OCI-LY7 (cell line): ENCODE data around the gene ATP2A1. TPM values are rescaled to one million over a fixed set of nuclear protein-coding genes. Genes with fewer than 3 reads are reported as not detected.
"Not testable (repeated sequence)": the region's sequence is repeated elsewhere in the genome, so short reads cannot be mapped to it uniquely, and the experiment has no call there.

ENCODE experiments used
- BruUV-seq: library from RNA; stranded (reverse); fragments of 400-500 nt; replicated peaks from 2 replicates; lab custom pipeline; 2021; lab: Mats Ljungman, UMichigan
- CTCF ChIA-PET: fragments of 300-600 bp; sonication (Branson Sonifier 250); formaldehyde crosslinking; loops from one replicate; lab custom pipeline; 2022; ENCODE audit warnings: antibody characterized with exemption; ENCODE audit not compliant: unreplicated experiment; lab: Charles Lee
- POLR2A ChIA-PET: fragments of 300-600 bp; sonication (Branson Sonifier 250); formaldehyde crosslinking; loops from one replicate; lab custom pipeline; 2022; ENCODE audit warnings: antibody characterized with exemption; lab: Charles Lee
- DNase-seq: peaks from one replicate; pipeline ENCODE4 v3.0.0-alpha.2; 2015; ENCODE audit warnings: low spot score
- H2AFZ ChIP-seq: fragments of 200-600 bp; sonication (generic), shearing (Covaris generic); 2 replicates; pipeline ENCODE4 v1.6.1; 2014; ENCODE audit warnings: mild to moderate bottlenecking, antibody characterized with exemption, low read length, moderate library complexity
- H3K27ac ChIP-seq: fragments of 200-600 bp; sonication (generic); 2 replicates; pipeline ENCODE4 v1.5.1; 2014; ENCODE audit warnings: mixed run types, low read depth, mild to moderate bottlenecking, moderate library complexity, low read length, inconsistent platforms; ENCODE audit not compliant: poor library complexity, severe bottlenecking
- H3K36me3 ChIP-seq: fragments of 200-600 bp; sonication (generic); 2 replicates; pipeline ENCODE4 v1.6.1; 2014; ENCODE audit warnings: mild to moderate bottlenecking, antibody characterized with exemption, low read length, moderate library complexity, mixed read lengths; ENCODE audit not compliant: insufficient read depth
- H3K4me1 ChIP-seq: fragments of 200-600 bp; sonication (generic); 2 replicates; pipeline ENCODE4 v1.5.1; 2014; ENCODE audit warnings: mild to moderate bottlenecking, low read length; ENCODE audit not compliant: insufficient read depth, poor library complexity, severe bottlenecking
- H3K4me2 ChIP-seq: fragments of 200-600 bp; sonication (generic); 2 replicates; pipeline ENCODE4 v1.6.1; 2014; ENCODE audit warnings: mild to moderate bottlenecking, low read length
- H3K4me3 ChIP-seq: fragments of 200-600 bp; sonication (generic); 2 replicates; pipeline ENCODE4 v1.5.1; 2014; ENCODE audit warnings: mild to moderate bottlenecking, low read depth, low read length; ENCODE audit not compliant: poor library complexity, severe bottlenecking
- H3K79me2 ChIP-seq: fragments of 200-600 bp; sonication (generic); 2 replicates; pipeline ENCODE4 v1.6.1; 2016; ENCODE audit warnings: low read depth, mild to moderate bottlenecking, low read length, moderate library complexity, mixed read lengths; ENCODE audit not compliant: insufficient read depth
- H3K9me2 ChIP-seq: fragments of 200-600 bp; sonication (generic); 2 replicates; pipeline ENCODE4 v1.6.1; 2016; ENCODE audit warnings: mild to moderate bottlenecking, low read length, mixed read lengths; ENCODE audit not compliant: insufficient read depth
- H3K9me3 ChIP-seq: fragments of 200-600 bp; sonication (generic); 2 replicates; pipeline ENCODE4 v1.6.1; 2014; ENCODE audit warnings: mild to moderate bottlenecking, mixed run types, low read length, mixed read lengths
- H4K20me1 ChIP-seq: fragments of 200-600 bp; sonication (generic); 2 replicates; pipeline ENCODE4 v1.6.1; 2014; ENCODE audit warnings: mild to moderate bottlenecking, antibody characterized with exemption, low read length, moderate library complexity, mixed read lengths; ENCODE audit not compliant: insufficient read depth
- CTCF ChIP-seq: fragments of 200-600 bp; sonication (generic); conservative IDR thresholded peaks from 2 replicates; pipeline ENCODE4 v1.5.1; 2014; ENCODE audit warnings: mild to moderate bottlenecking, antibody characterized with exemption, low read length, moderate library complexity, mixed read lengths
- EZH2phosphoT487 ChIP-seq: fragments of 200-600 bp; sonication (generic); IDR thresholded peaks from 2 replicates; pipeline ENCODE4 v1.6.1; 2018; ENCODE audit warnings: low read depth, borderline replicate concordance, mild to moderate bottlenecking, mixed run types, antibody characterized with exemption, low read length, moderate library complexity, mixed read lengths
- intact Hi-C: fragments of 100-400 bp; cut with micrococcal nuclease; formaldehyde crosslinking; loops from one replicate; pipeline ENCODE4 v1.10.0; 2022; ENCODE audit not compliant: unreplicated experiment
- total RNA-seq, 2 experiments: library from RNA; depleted of rRNA in 1 of 2; stranded (reverse); fragments of >200 nt in 1 of 2; shearing (Covaris generic) in 1 of 2; gene quantifications; 2 replicates each; pipeline ENCODE4 v1.2.3, GENCODE V29; 2014 to 2022

The ATP2A1 gene
- total RNA-seq, 2 experiments from 2014 or later = 5.0 TPM

- BruUV-seq = no TSS peak
- H3K36me3 ChIP-seq = peaks cover 63% of the 10 kb centered on the region
- no peak overlapping the region for H3K4me3 ChIP-seq
- H3K79me2 ChIP-seq = peaks cover 23% of the 10 kb centered on the region; the same call in 1 of the 2 replicates
- intact Hi-C loops = no loop called here
- no peaks in the 10 kb centered on the region for H3K9me2 ChIP-seq
- no peak overlapping the region for H2AFZ ChIP-seq
- TF ChIP-seq CTCF (no peak), EZH2phosphoT487 (no peak)
- H3K9me3 ChIP-seq = no peaks in the 10 kb centered on the region
- ChIA-PET POLR2A (interaction anchor here (0.5 to 1.1 kb wide), 8 partner anchors 8 to 83 kb away, joined by 3 to 13 read pairs (median 4); no protein-coding TSS in a partner anchor), CTCF (interaction anchor here (0.9 to 1.5 kb wide), 4 partner anchors 8 to 58 kb away, joined by 3 to 8 read pairs (median 4); no protein-coding TSS in a partner anchor)
- H4K20me1 ChIP-seq = no peaks in the 10 kb centered on the region
- no peak overlapping the region for H3K27ac ChIP-seq
- no peak for DNase-seq
- H3K4me2 ChIP-seq = no peak overlapping the region
- H3K4me1 ChIP-seq = peaks cover 38% of the 10 kb centered on the region
Observed at GRCh38 chr16:28936784-28937155, 58.5 kb downstream of the ATP2A1 start.

- Histone ChIP-seq H3K4me1 (peaks cover 32% of the 10 kb centered on the region), H3K27ac (no peak overlapping the region), H3K4me3 (no peak overlapping the region), H4K20me1 (no peaks in the 10 kb centered on the region), H3K9me2 (no peaks in the 10 kb centered on the region), H3K79me2 (peaks cover 18% of the 10 kb centered on the region; the same call in 1 of the 2 replicates), H3K4me2 (no peak overlapping the region), H3K36me3 (peaks cover 63% of the 10 kb centered on the region), H2AFZ (no peak overlapping the region), H3K9me3 (no peaks in the 10 kb centered on the region)
- TF ChIP-seq EZH2phosphoT487 (no peak), CTCF (no peak)
- ChIA-PET CTCF (no interaction called here), POLR2A (interaction anchor here (1.0 kb wide), 1 partner anchor 8 kb away, joined by 13 read pairs; no protein-coding TSS in a partner anchor)
- intact Hi-C loops = no loop called here
- DNase-seq = no peak
- no TSS peak for BruUV-seq
Observed at GRCh38 chr16:28937222-28937876, 59.1 kb downstream of the ATP2A1 start.

- Histone ChIP-seq H3K36me3 (peaks cover 58% of the 10 kb centered on the region), H3K79me2 (peaks cover 6% of the 10 kb centered on the region; the same call in 1 of the 2 replicates), H3K9me2 (no peaks in the 10 kb centered on the region), H4K20me1 (no peaks in the 10 kb centered on the region), H3K4me3 (no peak overlapping the region), H3K4me1 (peaks cover 20% of the 10 kb centered on the region), H2AFZ (no peak overlapping the region), H3K9me3 (no peaks in the 10 kb centered on the region), H3K27ac (no peak overlapping the region), H3K4me2 (no peak overlapping the region)
- no TSS peak for BruUV-seq
- TF ChIP-seq EZH2phosphoT487 (no peak), CTCF (no peak)
- POLR2A ChIA-PET = no interaction called here
- CTCF ChIA-PET = no interaction called here
- DNase-seq = no peak
- intact Hi-C loops = no loop called here
Observed at GRCh38 chr16:28938721-28939120, 60.4 kb downstream of the ATP2A1 start.

GRCh38 chr16:28939825-28940224 lies 61.5 kb downstream of the ATP2A1 start:
- intact Hi-C loops, H3K79me2 ChIP-seq: not testable (repeated sequence)

More at GRCh38 chr16:28939825-28940224, 61.5 kb downstream of the ATP2A1 start:
- DNase-seq, H3K9me3 ChIP-seq, H3K4me3 ChIP-seq, H3K4me2 ChIP-seq, H3K9me2 ChIP-seq, H4K20me1 ChIP-seq, H3K27ac ChIP-seq, BruUV-seq, CTCF ChIA-PET, H2AFZ ChIP-seq: not testable (repeated sequence)
- POLR2A ChIA-PET = interaction anchor here (0.6 kb wide), 1 partner anchor 28 kb away, joined by 5 read pairs; no protein-coding TSS in a partner anchor
- peaks cover 48% of the 10 kb centered on the region for H3K36me3 ChIP-seq
- H3K4me1 ChIP-seq = peaks cover 23% of the 10 kb centered on the region
